ENCODE measurements around the gene RETREG1. TPM values are rescaled to one million over a fixed set of nuclear protein-coding genes. Genes with fewer than 3 reads are reported as not detected.

Gene RETREG1
- total RNA-seq, 1 donor from 2014 or later = not detected

GRCh38 chr5:16534280-16534679 lies 82.5 kb downstream of the RETREG1 start:
- DNase-seq (ENCODE audit: extremely low read depth, low read depth, low spot score) = no peak

GRCh38 chr5:16531063-16531648 lies 85.6 kb downstream of the RETREG1 start:
- DNase-seq (ENCODE audit: extremely low read depth, low read depth, low spot score) = no peak

GRCh38 chr5:16529306-16529705 lies 87.5 kb downstream of the RETREG1 start:
- DNase-seq (ENCODE audit: extremely low read depth, low read depth, low spot score) = no peak

GRCh38 chr5:16528382-16529110 lies 88.3 kb downstream of the RETREG1 start:
- no peak for DNase-seq (ENCODE audit: extremely low read depth, low read depth, low spot score)

GRCh38 chr5:16525651-16526050 lies 91.1 kb downstream of the RETREG1 start:
- DNase-seq (ENCODE audit: extremely low read depth, low read depth, low spot score) = no peak

- DNase-seq (ENCODE audit: extremely low read depth, low read depth, low spot score) = no peak
Observed at GRCh38 chr5:16524286-16524685, 92.5 kb downstream of the RETREG1 start.

GRCh38 chr5:16521521-16522483 lies 95.0 kb downstream of the RETREG1 start:
- DNase-seq (ENCODE audit: extremely low read depth, low read depth, low spot score) = no peak

GRCh38 chr5:16520841-16521240 lies 96.0 kb downstream of the RETREG1 start:
- no peak for DNase-seq (ENCODE audit: extremely low read depth, low read depth, low spot score)

GRCh38 chr5:16519435-16519834 lies 97.4 kb downstream of the RETREG1 start:
- DNase-seq (ENCODE audit: extremely low read depth, low read depth, low spot score) = no peak

GRCh38 chr5:16518606-16519005 lies 98.2 kb downstream of the RETREG1 start:
- DNase-seq (ENCODE audit: extremely low read depth, low read depth, low spot score) = no peak

GRCh38 chr5:16515532-16515931 lies 101.3 kb downstream of the RETREG1 start:
- DNase-seq (ENCODE audit: extremely low read depth, low read depth, low spot score) = no peak

- DNase-seq (ENCODE audit: extremely low read depth, low read depth, low spot score) = no peak
Observed at GRCh38 chr5:16510098-16510497, 106.7 kb downstream of the RETREG1 start.

- DNase-seq (ENCODE audit: extremely low read depth, low read depth, low spot score) = no peak
Observed at GRCh38 chr5:16508730-16509531, 107.9 kb downstream of the RETREG1 start.

- DNase-seq (ENCODE audit: extremely low read depth, low read depth, low spot score) = no peak
Observed at GRCh38 chr5:16507716-16508115, 109.1 kb downstream of the RETREG1 start.

- no peak for DNase-seq (ENCODE audit: extremely low read depth, low read depth, low spot score)
Observed at GRCh38 chr5:16505904-16506303, 110.9 kb downstream of the RETREG1 start.

GRCh38 chr5:16505140-16505891 lies 111.5 kb downstream of the RETREG1 start:
- DNase-seq (ENCODE audit: extremely low read depth, low read depth, low spot score) = no peak

- no peak for DNase-seq (ENCODE audit: extremely low read depth, low read depth, low spot score)
Observed at GRCh38 chr5:16504571-16504970, 112.2 kb downstream of the RETREG1 start.

- DNase-seq (ENCODE audit: extremely low read depth, low read depth, low spot score) = no peak
Observed at GRCh38 chr5:16502866-16503265, 113.9 kb downstream of the RETREG1 start.

- DNase-seq (ENCODE audit: extremely low read depth, low read depth, low spot score) = no peak
Observed at GRCh38 chr5:16500024-16500423, 116.8 kb downstream of the RETREG1 start.

- no peak for DNase-seq (ENCODE audit: extremely low read depth, low read depth, low spot score)
Observed at GRCh38 chr5:16497546-16497945, 119.3 kb downstream of the RETREG1 start.
